ENCODE results near the gene TOLLIP.

TOLLIP gene

GRCh38 chr11:1228921-1229451, 80.4 kb downstream of the TOLLIP start:
- TF ChIP-seq CTCF (IDR thresholded peaks at IDR 0.05; ENCODE audit: low read depth, low read length) = no peak
- H3K4me3 ChIP-seq (ENCODE audit: low read depth, low read length) = no peak overlapping the region

GRCh38 chr11:1228101-1228821, 81.2 kb downstream of the TOLLIP start:
- TF ChIP-seq CTCF (IDR thresholded peaks at IDR 0.05; ENCODE audit: low read depth, low read length) = no peak
- H3K4me3 ChIP-seq (ENCODE audit: low read depth, low read length) = no peak overlapping the region

- TF ChIP-seq CTCF (IDR thresholded peaks at IDR 0.05; ENCODE audit: low read depth, low read length) = no peak
- H3K4me3 ChIP-seq (ENCODE audit: low read depth, low read length) = no peak overlapping the region
These were observed 81.8 kb downstream of the TOLLIP start for GRCh38 chr11:1227551-1228100.

- TF ChIP-seq CTCF (IDR thresholded peaks at IDR 0.05; ENCODE audit: low read depth, low read length) = peak; percentile 18; the same call in 1 of the 2 replicates
- no peak overlapping the region for H3K4me3 ChIP-seq (ENCODE audit: low read depth, low read length)
These were observed 82.4 kb downstream of the TOLLIP start for GRCh38 chr11:1226986-1227550.

GRCh38 chr11:1226226-1226985, 83.0 kb downstream of the TOLLIP start:
- no peak overlapping the region for H3K4me3 ChIP-seq (ENCODE audit: low read depth, low read length)
- no peak for TF ChIP-seq CTCF (IDR thresholded peaks at IDR 0.05; ENCODE audit: low read depth, low read length)

- no peak for TF ChIP-seq CTCF (IDR thresholded peaks at IDR 0.05; ENCODE audit: low read depth, low read length)
- no peak overlapping the region for H3K4me3 ChIP-seq (ENCODE audit: low read depth, low read length)
These were observed 83.8 kb downstream of the TOLLIP start for GRCh38 chr11:1225386-1226225.

Data from WI38 (cell line).